HepG2 (cell line): Measurements from ENCODE around the gene CDT1. TPM values are rescaled to one million over a fixed set of nuclear protein-coding genes. Genes with fewer than 3 reads are reported as not detected.
A peak's percentile ranks its signal among the peaks of the same experiment; 100 is the strongest.

ENCODE experiments used
- CEBPB ChIP-seq: IDR thresholded peaks from 2 replicates; pipeline ENCODE4 v1.6.1; 2011; ENCODE audit warnings: low read depth, low read length, improper control_type of control experiment, borderline replicate concordance
- CHD2 ChIP-seq: IDR thresholded peaks from 2 replicates; pipeline ENCODE4 v1.6.1; 2011; ENCODE audit warnings: low read depth, low read length, improper control_type of control experiment
- ELF4 ChIP-seq: sonication (generic); formaldehyde crosslinking; IDR thresholded peaks from 2 replicates; pipeline ENCODE4 v1.5.0; 2020; ENCODE audit warnings: missing genetic modification reagents, mild to moderate bottlenecking, moderate library complexity, borderline replicate concordance
- GABPB1 ChIP-seq: IDR thresholded peaks from 2 replicates; pipeline ENCODE4 v1.6.1; 2016; ENCODE audit warnings: mild to moderate bottlenecking, missing genetic modification reagents, moderate library complexity, missing compliant biosample characterization
- GATA4 ChIP-seq: sonication (generic); IDR thresholded peaks from 2 replicates; pipeline ENCODE4 v1.6.1; 2016; ENCODE audit warnings: antibody characterized with exemption, low read depth, borderline replicate concordance
- GPN1 ChIP-seq: sonication (generic); formaldehyde crosslinking; IDR thresholded peaks from 2 replicates; pipeline ENCODE4 v1.5.1; 2020; ENCODE audit warnings: missing genetic modification reagents, borderline replicate concordance
- IKZF4 ChIP-seq: sonication (generic); formaldehyde crosslinking; IDR thresholded peaks from 2 replicates; pipeline ENCODE4 v1.5.1; 2020; ENCODE audit warnings: borderline replicate concordance, mild to moderate bottlenecking, low read depth, missing genetic modification reagents; ENCODE audit errors: not compliant biosample characterization
- ZMYM2 ChIP-seq: sonication (generic); formaldehyde crosslinking; IDR thresholded peaks from 2 replicates; pipeline ENCODE4 v1.8.0; 2022; ENCODE audit warnings: mild to moderate bottlenecking, missing genetic modification reagents
- ZNF724P ChIP-seq: sonication (generic); formaldehyde crosslinking; IDR thresholded peaks from 2 replicates; pipeline ENCODE4 v1.8.0; 2022; ENCODE audit warnings: missing genetic modification reagents, borderline replicate concordance
- polyA plus RNA-seq, 8 experiments: library from polyadenylated mRNA; depleted of rRNA in 3 of 8; stranded (reverse) in 7 of 8; unstranded in 1 of 8; fragments of >200 nt; fragmentation: Illumina TruSeq in 4 of 8; extraction: Trizol in 4 of 8; gene quantifications; 2 replicates each; pipeline versions ENCODE4 v1.2.1 to v1.2.3, GENCODE V29; 2011 to 2016; ENCODE audit warnings: low read depth in 4 of 8, missing spikeins in 1 of 8, mixed read lengths in 1 of 8; ENCODE audit not compliant: insufficient read depth in 1 of 8
- total RNA-seq, 5 experiments: library from RNA; depleted of rRNA; stranded (reverse); fragments of >200 nt; fragmentation: Illumina TruSeq; extraction: Trizol; gene quantifications; 2 replicates each; pipeline ENCODE4 v1.2.3, GENCODE V29; 2016; ENCODE audit warnings: low read depth in 1 of 5
- TF ChIP-seq, protein P1 (sequence below): IDR thresholded peaks from 2 replicates; pipeline ENCODE4 v1.6.1; 2016
- TF ChIP-seq, protein P2 (sequence below): sonication (generic); formaldehyde crosslinking; IDR thresholded peaks from 2 replicates; pipeline ENCODE4 v1.4.0; 2020; ENCODE audit warnings: missing genetic modification reagents
- TF ChIP-seq, protein P3 (sequence below): sonication (generic); formaldehyde crosslinking; IDR thresholded peaks from 2 replicates; pipeline ENCODE4 v1.4.0; 2020; ENCODE audit warnings: missing genetic modification reagents, borderline replicate concordance
- TF ChIP-seq, protein P4 (sequence below): sonication (generic); formaldehyde crosslinking; conservative IDR thresholded peaks from 2 replicates; pipeline ENCODE4 v1.4.0; 2020; ENCODE audit warnings: mild to moderate bottlenecking, missing genetic modification reagents, moderate library complexity
- TF ChIP-seq, protein P5 (sequence below): sonication (generic); formaldehyde crosslinking; IDR thresholded peaks from 2 replicates; pipeline ENCODE4 v1.4.0; 2020; ENCODE audit warnings: missing genetic modification reagents
- TF ChIP-seq, protein P6 (sequence below): sonication (generic); formaldehyde crosslinking; IDR thresholded peaks from 2 replicates; pipeline ENCODE4 v1.9.0; 2021; ENCODE audit warnings: missing genetic modification reagents, borderline replicate concordance
- TF ChIP-seq, protein P7 (sequence below): sonication (generic); formaldehyde crosslinking; IDR thresholded peaks from 2 replicates; pipeline ENCODE4 v1.5.0; 2020; ENCODE audit warnings: missing genetic modification reagents, mild to moderate bottlenecking, borderline replicate concordance

Gene CDT1
- total and polyA plus RNA-seq, 2 of the 13 experiments (the other 11 are each of a cell fraction or from before 2014, with no cell fraction given), result 23.1 to 23.8 TPM

DNA sequence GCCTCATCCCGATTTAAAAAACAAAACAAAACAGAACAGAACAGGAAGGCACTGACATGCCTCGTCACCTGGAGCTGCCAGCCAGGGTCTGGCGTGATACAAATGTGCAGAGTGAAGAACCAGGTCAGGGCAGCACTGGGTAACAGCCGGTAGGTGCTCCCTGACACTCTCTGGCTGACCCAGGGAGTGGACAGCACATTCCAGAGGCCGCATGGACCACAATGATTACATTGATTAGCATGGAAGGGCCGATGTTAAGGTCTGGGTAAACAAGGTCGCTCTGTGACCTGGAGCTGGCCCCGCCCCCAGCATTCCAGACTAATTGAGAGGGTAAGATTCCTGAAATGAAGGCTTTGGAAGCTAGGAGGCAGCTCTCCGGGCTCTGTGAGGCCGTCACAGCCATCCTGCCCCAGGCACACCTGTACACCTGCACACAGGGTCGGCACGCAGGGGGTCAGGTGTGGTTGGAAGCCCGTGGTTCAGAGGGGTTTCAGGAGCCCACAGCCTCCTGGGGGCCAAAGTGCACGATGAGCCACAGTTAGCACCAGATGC, 40.0 kb upstream of the CDT1 start (continued):
- TF ChIP-seq, protein P1, sequence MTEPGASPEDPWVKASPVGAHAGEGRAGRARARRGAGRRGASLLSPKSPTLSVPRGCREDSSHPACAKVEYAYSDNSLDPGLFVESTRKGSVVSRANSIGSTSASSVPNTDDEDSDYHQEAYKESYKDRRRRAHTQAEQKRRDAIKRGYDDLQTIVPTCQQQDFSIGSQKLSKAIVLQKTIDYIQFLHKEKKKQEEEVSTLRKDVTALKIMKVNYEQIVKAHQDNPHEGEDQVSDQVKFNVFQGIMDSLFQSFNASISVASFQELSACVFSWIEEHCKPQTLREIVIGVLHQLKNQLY (CRISPR knock-in tag), result peak; percentile 91
- TF ChIP-seq, protein P2, sequence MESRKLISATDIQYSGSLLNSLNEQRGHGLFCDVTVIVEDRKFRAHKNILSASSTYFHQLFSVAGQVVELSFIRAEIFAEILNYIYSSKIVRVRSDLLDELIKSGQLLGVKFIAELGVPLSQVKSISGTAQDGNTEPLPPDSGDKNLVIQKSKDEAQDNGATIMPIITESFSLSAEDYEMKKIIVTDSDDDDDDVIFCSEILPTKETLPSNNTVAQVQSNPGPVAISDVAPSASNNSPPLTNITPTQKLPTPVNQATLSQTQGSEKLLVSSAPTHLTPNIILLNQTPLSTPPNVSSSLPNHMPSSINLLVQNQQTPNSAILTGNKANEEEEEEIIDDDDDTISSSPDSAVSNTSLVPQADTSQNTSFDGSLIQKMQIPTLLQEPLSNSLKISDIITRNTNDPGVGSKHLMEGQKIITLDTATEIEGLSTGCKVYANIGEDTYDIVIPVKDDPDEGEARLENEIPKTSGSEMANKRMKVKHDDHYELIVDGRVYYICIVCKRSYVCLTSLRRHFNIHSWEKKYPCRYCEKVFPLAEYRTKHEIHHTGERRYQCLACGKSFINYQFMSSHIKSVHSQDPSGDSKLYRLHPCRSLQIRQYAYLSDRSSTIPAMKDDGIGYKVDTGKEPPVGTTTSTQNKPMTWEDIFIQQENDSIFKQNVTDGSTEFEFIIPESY (CRISPR knock-in tag), result peak; percentile 71; the same call in 1 of the 2 replicates
- no peak for TF ChIP-seq CEBPB
- TF ChIP-seq, protein P3, sequence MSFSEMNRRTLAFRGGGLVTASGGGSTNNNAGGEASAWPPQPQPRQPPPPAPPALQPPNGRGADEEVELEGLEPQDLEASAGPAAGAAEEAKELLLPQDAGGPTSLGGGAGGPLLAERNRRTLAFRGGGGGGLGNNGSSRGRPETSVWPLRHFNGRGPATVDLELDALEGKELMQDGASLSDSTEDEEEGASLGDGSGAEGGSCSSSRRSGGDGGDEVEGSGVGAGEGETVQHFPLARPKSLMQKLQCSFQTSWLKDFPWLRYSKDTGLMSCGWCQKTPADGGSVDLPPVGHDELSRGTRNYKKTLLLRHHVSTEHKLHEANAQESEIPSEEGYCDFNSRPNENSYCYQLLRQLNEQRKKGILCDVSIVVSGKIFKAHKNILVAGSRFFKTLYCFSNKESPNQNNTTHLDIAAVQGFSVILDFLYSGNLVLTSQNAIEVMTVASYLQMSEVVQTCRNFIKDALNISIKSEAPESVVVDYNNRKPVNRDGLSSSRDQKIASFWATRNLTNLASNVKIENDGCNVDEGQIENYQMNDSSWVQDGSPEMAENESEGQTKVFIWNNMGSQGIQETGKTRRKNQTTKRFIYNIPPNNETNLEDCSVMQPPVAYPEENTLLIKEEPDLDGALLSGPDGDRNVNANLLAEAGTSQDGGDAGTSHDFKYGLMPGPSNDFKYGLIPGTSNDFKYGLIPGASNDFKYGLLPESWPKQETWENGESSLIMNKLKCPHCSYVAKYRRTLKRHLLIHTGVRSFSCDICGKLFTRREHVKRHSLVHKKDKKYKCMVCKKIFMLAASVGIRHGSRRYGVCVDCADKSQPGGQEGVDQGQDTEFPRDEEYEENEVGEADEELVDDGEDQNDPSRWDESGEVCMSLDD, result no peak
- no peak for TF ChIP-seq CHD2
- 0 out of 2 replicates have a peak, but pooled peaks have one; percentile 51 for TF ChIP-seq ZNF724P
- TF ChIP-seq ELF4 (CRISPR knock-in tag), result no peak
- TF ChIP-seq GATA4, result peak; percentile 13; the same call in 1 of the 2 replicates
- TF ChIP-seq, protein P4, sequence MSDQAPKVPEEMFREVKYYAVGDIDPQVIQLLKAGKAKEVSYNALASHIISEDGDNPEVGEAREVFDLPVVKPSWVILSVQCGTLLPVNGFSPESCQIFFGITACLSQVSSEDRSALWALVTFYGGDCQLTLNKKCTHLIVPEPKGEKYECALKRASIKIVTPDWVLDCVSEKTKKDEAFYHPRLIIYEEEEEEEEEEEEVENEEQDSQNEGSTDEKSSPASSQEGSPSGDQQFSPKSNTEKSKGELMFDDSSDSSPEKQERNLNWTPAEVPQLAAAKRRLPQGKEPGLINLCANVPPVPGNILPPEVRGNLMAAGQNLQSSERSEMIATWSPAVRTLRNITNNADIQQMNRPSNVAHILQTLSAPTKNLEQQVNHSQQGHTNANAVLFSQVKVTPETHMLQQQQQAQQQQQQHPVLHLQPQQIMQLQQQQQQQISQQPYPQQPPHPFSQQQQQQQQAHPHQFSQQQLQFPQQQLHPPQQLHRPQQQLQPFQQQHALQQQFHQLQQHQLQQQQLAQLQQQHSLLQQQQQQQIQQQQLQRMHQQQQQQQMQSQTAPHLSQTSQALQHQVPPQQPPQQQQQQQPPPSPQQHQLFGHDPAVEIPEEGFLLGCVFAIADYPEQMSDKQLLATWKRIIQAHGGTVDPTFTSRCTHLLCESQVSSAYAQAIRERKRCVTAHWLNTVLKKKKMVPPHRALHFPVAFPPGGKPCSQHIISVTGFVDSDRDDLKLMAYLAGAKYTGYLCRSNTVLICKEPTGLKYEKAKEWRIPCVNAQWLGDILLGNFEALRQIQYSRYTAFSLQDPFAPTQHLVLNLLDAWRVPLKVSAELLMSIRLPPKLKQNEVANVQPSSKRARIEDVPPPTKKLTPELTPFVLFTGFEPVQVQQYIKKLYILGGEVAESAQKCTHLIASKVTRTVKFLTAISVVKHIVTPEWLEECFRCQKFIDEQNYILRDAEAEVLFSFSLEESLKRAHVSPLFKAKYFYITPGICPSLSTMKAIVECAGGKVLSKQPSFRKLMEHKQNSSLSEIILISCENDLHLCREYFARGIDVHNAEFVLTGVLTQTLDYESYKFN, result peak; percentile 88
- peak; percentile 91 for TF ChIP-seq ZMYM2 (CRISPR knock-in tag)
- TF ChIP-seq, protein P5, sequence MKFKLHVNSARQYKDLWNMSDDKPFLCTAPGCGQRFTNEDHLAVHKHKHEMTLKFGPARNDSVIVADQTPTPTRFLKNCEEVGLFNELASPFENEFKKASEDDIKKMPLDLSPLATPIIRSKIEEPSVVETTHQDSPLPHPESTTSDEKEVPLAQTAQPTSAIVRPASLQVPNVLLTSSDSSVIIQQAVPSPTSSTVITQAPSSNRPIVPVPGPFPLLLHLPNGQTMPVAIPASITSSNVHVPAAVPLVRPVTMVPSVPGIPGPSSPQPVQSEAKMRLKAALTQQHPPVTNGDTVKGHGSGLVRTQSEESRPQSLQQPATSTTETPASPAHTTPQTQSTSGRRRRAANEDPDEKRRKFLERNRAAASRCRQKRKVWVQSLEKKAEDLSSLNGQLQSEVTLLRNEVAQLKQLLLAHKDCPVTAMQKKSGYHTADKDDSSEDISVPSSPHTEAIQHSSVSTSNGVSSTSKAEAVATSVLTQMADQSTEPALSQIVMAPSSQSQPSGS (CRISPR knock-in tag), result peak; percentile 92
- TF ChIP-seq, protein P6, sequence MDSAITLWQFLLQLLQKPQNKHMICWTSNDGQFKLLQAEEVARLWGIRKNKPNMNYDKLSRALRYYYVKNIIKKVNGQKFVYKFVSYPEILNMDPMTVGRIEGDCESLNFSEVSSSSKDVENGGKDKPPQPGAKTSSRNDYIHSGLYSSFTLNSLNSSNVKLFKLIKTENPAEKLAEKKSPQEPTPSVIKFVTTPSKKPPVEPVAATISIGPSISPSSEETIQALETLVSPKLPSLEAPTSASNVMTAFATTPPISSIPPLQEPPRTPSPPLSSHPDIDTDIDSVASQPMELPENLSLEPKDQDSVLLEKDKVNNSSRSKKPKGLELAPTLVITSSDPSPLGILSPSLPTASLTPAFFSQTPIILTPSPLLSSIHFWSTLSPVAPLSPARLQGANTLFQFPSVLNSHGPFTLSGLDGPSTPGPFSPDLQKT (CRISPR knock-in tag), result no peak
- TF ChIP-seq GABPB1 (CRISPR knock-in tag), result peak; percentile 36; the same call in 1 of the 2 replicates
- no peak for TF ChIP-seq IKZF4
- TF ChIP-seq, protein P7, sequence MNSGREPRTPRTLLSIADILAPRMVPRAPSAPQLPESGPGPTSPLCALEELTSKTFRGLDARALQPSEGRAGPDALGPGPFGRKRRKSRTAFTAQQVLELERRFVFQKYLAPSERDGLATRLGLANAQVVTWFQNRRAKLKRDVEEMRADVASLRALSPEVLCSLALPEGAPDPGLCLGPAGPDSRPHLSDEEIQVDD, result no peak
- 0 out of 2 replicates have a peak, but pooled peaks have one; percentile 32 for TF ChIP-seq GPN1 (CRISPR knock-in tag)
